DMS79 treated with DMSO at 0.1 percent for 48 hours (cell line): ENCODE measurements around the gene RETSAT.
"Not testable (repeated sequence)": the region's sequence is repeated elsewhere in the genome, so short reads cannot be mapped to it uniquely, and the experiment has no call there.

Experiments used
- DNase-seq: peaks from one replicate; lab custom pipeline; 2025; lab: John Stamatoyannopoulos, UW

Gene RETSAT

GRCh38 chr2:85378257-85378656, 23.9 kb upstream of the RETSAT start:
- DNase-seq: no peak

DNA sequence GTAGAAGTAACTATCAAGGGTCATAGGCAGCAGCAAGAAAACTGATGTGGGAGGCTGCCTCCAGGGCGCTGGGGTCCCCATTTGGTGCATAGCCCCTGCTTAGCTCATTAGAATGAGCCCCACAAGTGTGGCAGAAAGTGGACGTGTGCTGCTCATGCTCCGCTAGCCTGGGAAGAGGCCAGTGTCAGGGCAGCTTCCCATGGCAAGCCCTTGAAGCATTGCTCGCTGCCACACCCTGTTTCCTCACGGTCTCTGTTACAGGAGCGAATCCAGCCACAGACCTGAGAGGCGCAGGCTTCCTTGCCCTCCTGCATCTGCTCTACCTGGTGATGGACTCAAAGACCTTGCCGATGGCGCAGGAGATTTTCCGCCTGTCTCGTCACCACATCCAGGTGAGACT, 22.8 kb upstream of the RETSAT start:
- no peak for DNase-seq

DNA sequence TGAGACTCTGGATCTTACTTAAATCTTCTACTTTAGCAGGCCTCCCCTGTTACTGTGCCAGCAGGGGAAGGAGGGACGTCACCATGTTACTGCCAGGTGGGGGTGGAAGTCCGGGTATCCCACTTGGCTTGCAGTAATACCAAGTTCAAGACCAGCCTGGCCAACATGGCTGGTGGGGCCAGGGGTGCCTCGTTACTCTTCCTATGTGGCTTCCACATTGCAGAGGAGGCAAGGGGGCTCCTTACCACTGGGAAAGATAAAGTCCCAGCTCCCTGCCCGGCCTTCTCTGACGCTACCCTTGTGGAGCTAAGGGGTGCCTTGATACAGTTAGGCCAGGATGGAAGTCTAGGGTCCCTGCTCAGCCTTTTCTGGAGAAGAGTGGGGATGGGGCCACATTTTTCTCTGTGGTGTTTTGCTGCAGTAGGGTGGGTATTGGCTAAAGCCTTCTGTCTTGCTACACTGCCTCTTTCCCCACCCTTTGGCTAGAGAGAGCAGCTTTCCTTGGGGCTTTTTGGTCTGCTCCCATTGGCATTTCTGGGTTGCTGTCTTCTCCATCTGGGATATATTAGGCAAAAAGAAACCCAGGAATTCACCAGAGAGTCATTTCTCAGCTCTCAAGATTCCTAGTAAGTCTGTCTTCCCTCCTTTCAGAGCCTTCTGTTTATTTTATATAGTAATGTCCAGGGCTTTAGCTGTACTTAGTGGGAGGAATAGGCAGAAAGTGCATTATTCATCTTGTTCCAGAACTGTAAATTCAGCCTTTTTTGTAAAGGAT, 22.1 kb upstream of the RETSAT start:
- no peak for DNase-seq

GRCh38 chr2:85371045-85371444, 16.7 kb upstream of the RETSAT start:
- no peak for DNase-seq

GRCh38 chr2:85369500-85369899, 15.2 kb upstream of the RETSAT start:
- DNase-seq: no peak

GRCh38 chr2:85368921-85369320, 14.6 kb upstream of the RETSAT start:
- DNase-seq: no peak

DNA sequence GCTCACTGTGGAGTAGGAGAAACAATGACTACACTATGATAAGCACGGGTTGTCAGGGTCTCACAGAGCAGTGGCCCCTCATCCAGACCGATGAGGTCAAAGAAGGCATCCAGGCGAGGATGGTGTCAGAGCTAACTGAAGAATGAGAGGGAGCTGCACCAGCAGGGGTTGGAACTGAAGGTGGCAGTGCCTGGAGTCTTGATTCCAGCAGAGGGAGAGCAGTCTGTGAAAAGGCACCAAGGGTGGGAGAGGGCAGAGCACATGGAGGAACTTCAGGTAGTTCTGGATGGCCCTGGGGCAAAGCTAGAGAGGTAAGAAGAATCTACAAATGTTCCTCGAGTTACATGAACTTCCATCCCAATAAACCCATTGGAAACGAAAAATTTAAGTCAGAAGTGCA, 12.9 kb upstream of the RETSAT start:
- DNase-seq: no peak

DNA sequence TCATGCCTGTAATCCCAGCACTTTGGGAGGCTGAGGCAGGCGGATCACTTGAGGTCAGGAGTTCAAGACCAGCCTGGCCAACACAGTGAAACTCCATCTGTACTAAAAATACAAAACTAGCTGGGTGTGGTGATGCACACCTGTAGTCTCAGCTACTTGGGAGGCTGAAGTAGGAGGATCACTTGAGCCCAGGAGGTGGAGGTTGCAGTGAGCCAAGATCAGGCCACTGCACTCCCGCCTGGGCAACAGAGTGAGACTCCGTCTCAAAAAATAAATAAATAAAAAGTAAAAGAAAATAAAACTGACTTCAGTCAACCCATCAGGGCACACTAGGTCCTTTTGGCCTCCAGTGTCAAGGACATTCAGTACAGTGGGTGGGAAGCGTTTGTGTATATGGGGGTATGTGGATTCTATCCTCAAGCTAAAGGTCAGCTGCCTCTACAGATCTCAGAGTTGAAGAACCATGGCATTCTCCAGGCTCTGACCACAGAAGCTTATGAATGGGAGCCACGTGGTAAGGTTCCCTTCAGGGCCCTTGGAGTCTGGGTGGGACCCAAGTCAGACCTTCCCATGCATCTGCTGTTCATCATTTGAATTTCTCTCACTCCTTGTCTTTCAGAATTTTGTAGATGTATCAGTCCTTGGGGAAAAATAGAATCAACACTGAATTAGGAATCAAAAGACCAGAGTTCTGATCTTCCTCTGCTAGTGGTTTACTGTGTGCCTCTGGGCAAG, 8.5 kb upstream of the RETSAT start:
- not testable (repeated sequence) for DNase-seq

DNA sequence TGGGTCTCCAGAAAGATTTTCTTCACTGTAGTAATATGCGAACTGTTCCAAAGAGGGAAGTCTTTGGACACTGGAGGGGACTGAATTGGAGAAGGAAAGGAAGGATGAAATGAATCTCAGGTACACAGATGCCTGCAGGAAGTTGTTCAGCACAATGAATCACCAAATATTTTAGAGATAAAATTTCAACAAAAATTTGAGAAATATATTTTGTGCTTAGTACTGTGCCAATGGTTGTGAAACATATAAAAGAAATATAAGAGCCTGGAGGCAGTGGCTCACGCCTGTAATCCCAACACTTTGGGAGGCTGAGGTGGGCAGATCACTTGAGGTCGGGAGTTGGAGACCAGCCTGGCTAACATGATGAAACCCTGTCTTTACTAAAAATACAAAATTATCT, 3.4 kb upstream of the RETSAT start:
- no peak for DNase-seq

GRCh38 chr2:85356186-85356585, 1.9 kb upstream of the RETSAT start:
- DNase-seq: no peak

GRCh38 chr2:85355521-85355920, 1.2 kb upstream of the RETSAT start:
- DNase-seq: no peak

GRCh38 chr2:85355073-85355410, 714 bp upstream of the RETSAT start:
- no peak for DNase-seq

DNA sequence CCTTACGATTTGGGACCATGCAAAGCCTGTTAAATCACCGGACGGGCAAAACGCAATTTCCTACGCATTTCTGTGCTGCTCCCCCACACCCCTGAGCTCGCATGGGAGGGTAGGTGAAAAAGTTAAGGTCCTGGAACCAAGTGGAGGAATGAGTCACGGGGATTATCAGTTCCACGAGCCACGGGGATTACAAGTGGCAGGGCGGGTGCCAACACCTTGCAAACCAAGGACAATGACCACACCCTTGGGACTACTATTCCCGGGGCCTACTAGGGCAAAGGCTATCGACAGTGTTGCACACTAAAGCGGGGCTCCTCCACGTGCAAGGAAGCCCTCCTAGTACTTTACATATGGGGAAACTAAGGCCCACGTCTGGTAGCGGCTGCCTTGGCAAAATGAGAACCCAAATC, 447 bp downstream of the RETSAT start:
- DNase-seq: no peak

- no peak for DNase-seq
Measured at GRCh38 chr2:85347599-85347998, 6.7 kb downstream of the RETSAT start.

DNA sequence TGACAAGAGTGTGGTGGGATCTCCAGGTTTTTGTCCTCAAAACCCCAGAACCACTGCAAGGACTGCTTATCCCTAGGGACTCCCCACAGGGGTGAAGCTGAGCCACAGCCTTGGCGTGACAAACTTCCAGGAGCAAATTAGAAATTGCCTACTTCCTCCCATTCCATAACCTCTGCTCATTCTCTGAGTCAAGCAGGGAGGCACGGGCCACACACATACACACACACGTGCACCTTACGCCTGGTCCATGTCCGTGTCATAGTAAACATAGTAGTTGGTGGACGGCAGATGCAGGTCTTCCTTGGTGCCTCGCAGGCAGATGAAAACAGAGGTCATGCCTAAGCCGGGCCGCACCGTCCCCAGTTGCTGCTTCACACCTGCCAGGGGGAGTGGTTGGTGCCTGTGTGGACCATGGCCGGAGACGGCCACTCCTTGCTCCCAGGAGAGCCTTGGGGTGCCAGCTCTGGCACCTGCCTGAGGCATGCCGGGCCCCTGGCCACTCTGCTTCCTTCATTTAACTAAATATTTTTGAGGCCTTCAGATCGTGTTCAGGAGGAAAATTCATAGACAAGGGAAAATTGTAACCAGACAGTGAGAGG, 9.9 kb downstream of the RETSAT start:
- no peak for DNase-seq

- not testable (repeated sequence) for DNase-seq
Measured at GRCh38 chr2:85343207-85343895, 11.0 kb downstream of the RETSAT start.

DNA sequence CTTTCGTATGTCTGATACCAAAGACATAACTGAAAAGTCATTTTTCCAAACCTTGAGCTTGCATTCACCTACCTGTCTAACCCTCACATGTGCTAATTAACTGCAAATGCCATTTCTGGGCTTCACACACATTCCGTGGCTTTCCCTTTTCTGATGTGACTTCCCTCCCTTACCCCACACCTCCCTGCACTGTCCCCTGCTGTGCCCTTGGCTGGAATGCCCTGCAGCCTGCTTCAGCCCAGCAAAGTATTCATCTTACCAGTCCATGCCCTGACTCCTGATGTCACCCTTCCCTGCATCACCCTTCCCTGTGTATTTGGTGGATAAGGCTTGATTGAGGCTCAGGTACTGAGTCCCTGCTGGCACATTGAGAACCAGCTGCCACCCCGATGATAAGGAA, 12.2 kb downstream of the RETSAT start:
- no peak for DNase-seq

DNA sequence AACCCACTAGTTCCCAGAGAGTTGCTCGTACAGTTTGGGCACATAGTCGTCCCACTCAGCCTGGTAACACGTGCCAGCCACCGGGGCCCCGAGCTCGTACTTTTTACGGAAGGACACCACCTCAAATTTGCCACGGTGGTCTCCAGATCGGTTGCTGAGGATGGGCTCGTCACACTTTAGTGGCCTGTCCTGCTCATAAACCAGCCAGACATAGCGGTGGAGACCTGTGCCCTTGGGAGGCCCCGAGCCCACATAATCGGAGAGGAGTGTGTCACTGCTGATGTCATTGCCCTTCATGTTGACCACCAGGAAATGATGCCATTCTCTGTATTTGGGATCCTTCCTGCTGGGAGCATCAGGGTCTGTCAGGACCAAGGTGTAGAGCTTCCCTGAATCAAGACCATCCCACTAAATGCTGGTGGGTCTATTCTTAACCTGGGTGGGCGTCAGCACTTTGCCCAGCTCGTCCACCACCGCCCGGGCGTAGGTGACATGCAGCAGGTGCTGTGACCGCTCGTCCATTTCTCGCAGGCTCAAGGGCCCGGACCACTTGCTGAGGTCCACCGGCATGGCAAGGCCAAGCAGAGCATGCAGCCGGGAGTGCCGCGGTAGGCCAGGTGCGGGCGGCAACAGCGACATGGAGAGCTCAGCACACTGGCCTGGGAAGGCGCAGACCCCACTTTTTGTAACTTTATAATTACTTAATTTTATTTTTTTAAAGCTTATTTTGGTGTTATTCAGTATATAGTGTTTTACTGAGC, 12.9 kb downstream of the RETSAT start:
- no peak for DNase-seq

- no peak for DNase-seq
Measured at GRCh38 chr2:85340034-85340892, 14.1 kb downstream of the RETSAT start.

DNA sequence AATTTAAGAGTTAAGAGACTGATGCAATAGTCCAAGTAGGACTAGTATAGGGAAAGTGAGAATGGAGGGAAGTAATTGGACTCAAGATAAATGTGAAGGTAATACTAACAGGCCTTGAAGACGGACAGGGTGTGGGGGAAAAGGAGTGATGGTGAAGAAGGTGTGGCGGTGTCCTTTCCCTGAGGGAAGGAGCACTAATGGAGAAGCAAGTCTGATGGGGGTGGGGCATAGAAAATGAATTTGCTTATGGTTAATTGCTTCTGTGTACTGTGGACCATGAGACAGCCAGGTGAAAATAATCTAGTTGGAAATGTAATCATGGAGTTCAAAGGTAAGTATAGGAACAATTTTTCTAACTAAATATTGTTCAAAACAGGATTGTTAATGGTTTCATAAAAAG, 19.4 kb downstream of the RETSAT start:
- no peak for DNase-seq

- DNase-seq: not testable (repeated sequence)
Measured at GRCh38 chr2:85333877-85334276, 20.5 kb downstream of the RETSAT start.
